Natural killer cell (primary cell): ENCODE results near the gene CCDC71L. TPM values are rescaled to one million over a fixed set of nuclear protein-coding genes. Genes with fewer than 3 reads are reported as not detected.

ENCODE experiments used
- ATAC-seq, 3 donors: fragments of 150-1000 bp in 2 of 3; fragments of 200-7000 bp in 1 of 3; cut with Tn5 transposase; 1 replicate in 1 of 3; 2 replicates in 2 of 3; pipeline ENCODE4 v1.10.0; 2021; ENCODE audit warnings: mild to moderate bottlenecking in 2 of 3, moderate library complexity in 2 of 3
- DNase-seq, 2 donors: peaks; one replicate each; pipeline versions ENCODE4 v3.0.0 to v3.0.0-alpha.2; 2013 to 2021; ENCODE audit warnings: mixed read lengths in 1 of 2
- H3K27ac ChIP-seq: one replicate; pipeline ENCODE4 v1.5.1; 2013; ENCODE audit warnings: mild to moderate bottlenecking, low read length
- H3K27me3 ChIP-seq: one replicate; pipeline ENCODE4 v1.6.1; 2013; ENCODE audit warnings: low read length; ENCODE audit not compliant: control insufficient read depth, insufficient read depth
- H3K36me3 ChIP-seq: one replicate; pipeline ENCODE4 v1.6.1; 2013; ENCODE audit warnings: low read length; ENCODE audit not compliant: control insufficient read depth, insufficient read depth
- H3K4me1 ChIP-seq: one replicate; pipeline ENCODE4 v1.6.1; 2013; ENCODE audit warnings: low read length; ENCODE audit not compliant: control insufficient read depth, insufficient read depth
- H3K4me3 ChIP-seq: one replicate; pipeline ENCODE4 v1.5.1; 2013; ENCODE audit warnings: low read length
- H3K9me3 ChIP-seq: one replicate; pipeline ENCODE4 v1.6.1; 2013; ENCODE audit warnings: low read length; ENCODE audit not compliant: control insufficient read depth, insufficient read depth
- H3K27ac Mint-ChIP-seq, 2 donors: one replicate each; pipeline ENCODE4 v1.8.0; 2022; ENCODE audit warnings: mild to moderate bottlenecking in 2 of 2, mixed read lengths in 2 of 2, moderate library complexity in 1 of 2
- H3K27me3 Mint-ChIP-seq, 2 donors: one replicate each; pipeline ENCODE4 v1.8.0; 2022; ENCODE audit warnings: low read depth in 2 of 2, mixed read lengths in 2 of 2
- H3K36me3 Mint-ChIP-seq: one replicate; pipeline ENCODE4 v1.8.0; 2022; ENCODE audit warnings: mixed read lengths
- H3K4me1 Mint-ChIP-seq, 2 donors: one replicate each; pipeline ENCODE4 v1.8.0; 2022; ENCODE audit warnings: mixed read lengths in 2 of 2
- H3K4me3 Mint-ChIP-seq: one replicate; pipeline ENCODE4 v1.8.0; 2022; ENCODE audit warnings: mild to moderate bottlenecking, moderate library complexity, mixed read lengths
- H3K9me3 Mint-ChIP-seq, 2 donors: one replicate each; pipeline ENCODE4 v1.8.0; 2022; ENCODE audit warnings: mixed read lengths in 2 of 2
- WGBS: methylation state at CpG from one replicate; pipeline ENCODE4 v1.1.7; 2013; ENCODE audit warnings: missing lambda C conversion rate; ENCODE audit not compliant: insufficient coverage; 5-methylcytosine and 5-hydroxymethylcytosine counted together
- intact Hi-C: fragments of 100-400 bp; cut with micrococcal nuclease; formaldehyde crosslinking; loops from one replicate; pipeline ENCODE4 v1.14.2; 2022
- total RNA-seq, 4 donors: library from RNA; stranded (reverse); fragments of 120-200 nt in 1 of 4; gene quantifications; one replicate each; pipeline versions ENCODE4 v1.2.3 to v1.2.4, GENCODE V29; 2013 to 2022
- TF ChIP-seq, protein P1 (sequence below): fragments of 200-600 bp; IDR thresholded peaks from one replicate; pipeline ENCODE4 v1.8.0; 2022; ENCODE audit warnings: antibody characterized with exemption

Gene CCDC71L
- total RNA-seq, 3 donors from 2014 or later (not counting 1 experiment from before 2014, with no cell fraction given), result 13.9 to 26.5 (median 14.1) TPM

DNA sequence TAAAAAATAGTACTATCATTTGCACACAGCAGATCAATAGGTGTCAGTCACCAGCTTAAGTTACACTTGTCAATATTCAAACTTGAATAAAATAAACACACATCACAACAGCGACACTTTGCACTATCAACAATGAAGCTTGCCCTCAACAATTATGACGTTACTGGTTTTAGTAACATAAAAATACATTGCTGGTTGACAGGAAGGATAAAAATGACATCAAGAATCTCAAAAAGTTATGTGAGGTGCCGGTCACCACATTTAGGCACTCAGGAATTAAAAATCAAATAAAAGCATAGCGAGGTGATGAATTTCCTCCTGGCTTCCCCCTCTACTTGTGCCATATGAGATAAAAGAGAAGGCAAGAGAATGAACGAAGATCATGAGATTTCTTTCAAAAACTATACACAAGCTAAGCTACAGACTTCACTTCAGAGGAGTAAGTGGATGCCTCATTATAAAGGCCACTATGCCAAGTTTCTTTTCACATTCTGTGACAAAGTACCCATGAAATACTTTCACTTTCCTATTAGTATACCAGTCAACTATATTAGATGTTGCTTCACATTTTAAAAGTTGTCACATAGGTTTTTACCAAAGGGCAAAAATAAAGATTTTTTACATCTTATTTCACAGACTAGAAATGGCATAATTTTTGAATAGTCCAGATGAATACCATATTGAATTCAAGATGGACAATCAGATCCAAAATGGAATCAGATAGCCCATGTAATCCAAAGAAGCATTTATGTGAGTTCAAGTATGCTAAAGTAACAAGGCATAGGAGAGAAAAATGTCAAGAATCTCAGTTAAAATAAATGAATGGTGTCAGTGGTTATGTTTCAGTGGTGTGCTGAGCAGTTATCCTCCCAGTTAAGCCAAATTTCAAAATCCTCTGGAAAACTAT is 3.6 kb downstream of the CCDC71L start:
- Histone ChIP-seq H3K27ac (no peak overlapping the region), H3K9me3 (no peaks in the 10 kb centered on the region), H3K36me3 (no peaks in the 10 kb centered on the region), H3K27me3 (no peaks in the 10 kb centered on the region), H3K4me1 (peaks cover 15% of the 10 kb centered on the region), H3K4me3 (no peak overlapping the region)
- no peaks in the 10 kb centered on the region for H3K9me3 Mint-ChIP-seq
- intact Hi-C loops, result no loop called here
- H3K4me1 Mint-ChIP-seq, result peaks cover 21 to 23% of the 10 kb centered on the region in 2 donors
- H3K36me3 Mint-ChIP-seq, result no peaks in the 10 kb centered on the region
- peak overlapping the region in 1 of 2 donors; percentile 42 for H3K27ac Mint-ChIP-seq
- peak overlapping the region; percentile 21 for H3K4me3 Mint-ChIP-seq
- H3K27me3 Mint-ChIP-seq, result peaks cover 13 to 24% of the 10 kb centered on the region in 2 donors
- no peak for DNase-seq
- ATAC-seq, result no peak
- TF ChIP-seq, protein P1, sequence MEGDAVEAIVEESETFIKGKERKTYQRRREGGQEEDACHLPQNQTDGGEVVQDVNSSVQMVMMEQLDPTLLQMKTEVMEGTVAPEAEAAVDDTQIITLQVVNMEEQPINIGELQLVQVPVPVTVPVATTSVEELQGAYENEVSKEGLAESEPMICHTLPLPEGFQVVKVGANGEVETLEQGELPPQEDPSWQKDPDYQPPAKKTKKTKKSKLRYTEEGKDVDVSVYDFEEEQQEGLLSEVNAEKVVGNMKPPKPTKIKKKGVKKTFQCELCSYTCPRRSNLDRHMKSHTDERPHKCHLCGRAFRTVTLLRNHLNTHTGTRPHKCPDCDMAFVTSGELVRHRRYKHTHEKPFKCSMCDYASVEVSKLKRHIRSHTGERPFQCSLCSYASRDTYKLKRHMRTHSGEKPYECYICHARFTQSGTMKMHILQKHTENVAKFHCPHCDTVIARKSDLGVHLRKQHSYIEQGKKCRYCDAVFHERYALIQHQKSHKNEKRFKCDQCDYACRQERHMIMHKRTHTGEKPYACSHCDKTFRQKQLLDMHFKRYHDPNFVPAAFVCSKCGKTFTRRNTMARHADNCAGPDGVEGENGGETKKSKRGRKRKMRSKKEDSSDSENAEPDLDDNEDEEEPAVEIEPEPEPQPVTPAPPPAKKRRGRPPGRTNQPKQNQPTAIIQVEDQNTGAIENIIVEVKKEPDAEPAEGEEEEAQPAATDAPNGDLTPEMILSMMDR, result no peak
- WGBS, result 40% methylated on average over 5 of the region's 5 CpGs

DNA sequence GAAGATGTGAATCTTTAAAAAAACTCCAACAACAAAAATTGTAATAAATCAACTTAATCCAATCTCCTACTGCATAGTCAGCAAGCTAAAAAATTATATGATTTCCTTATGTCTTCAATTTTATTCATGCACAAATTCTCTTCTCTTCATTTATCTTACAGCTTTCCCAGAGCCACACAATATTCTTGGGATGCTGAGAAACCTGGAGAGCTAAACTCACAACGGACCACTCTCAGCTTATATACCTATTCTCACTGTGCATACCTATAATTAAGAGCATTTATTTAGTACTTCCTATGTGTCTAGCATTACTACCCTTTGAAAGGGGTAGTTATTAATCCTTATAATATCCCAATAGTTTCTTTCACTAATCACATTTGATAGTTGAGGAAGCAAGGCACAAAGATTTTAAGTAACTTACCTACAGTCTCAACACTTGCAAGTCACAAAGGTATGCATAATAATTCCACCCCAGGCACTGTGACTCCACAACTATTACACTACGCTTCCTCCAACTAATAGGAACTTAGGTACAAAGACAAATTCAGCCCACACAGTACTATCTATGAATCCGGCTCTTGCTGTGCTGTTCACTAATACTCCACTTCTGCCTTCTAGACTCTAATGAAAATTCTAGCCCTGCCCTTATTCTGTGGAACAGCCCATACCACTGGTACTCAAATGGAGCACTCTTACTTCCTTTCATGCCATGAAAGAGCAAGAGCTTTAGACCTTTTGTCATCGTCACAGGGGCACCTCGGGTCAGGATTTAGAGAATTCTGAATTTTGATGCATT is 5.1 kb downstream of the CCDC71L start:
- intact Hi-C loops, result no loop called here
- Mint-ChIP-seq H3K36me3 (no peaks in the 10 kb centered on the region), H3K9me3 (no peaks in the 10 kb centered on the region), H3K27ac (no peak overlapping the region), H3K27me3 (peaks cover 23 to 38% of the 10 kb centered on the region in 2 donors), H3K4me1 (peaks cover 14 to 16% of the 10 kb centered on the region in 2 donors), H3K4me3 (no peak overlapping the region)
- WGBS, result 97% methylated on average over 5 of the region's 5 CpGs
- no peak overlapping the region for H3K4me3 ChIP-seq
- no peaks in the 10 kb centered on the region for H3K27me3 ChIP-seq
- no peaks in the 10 kb centered on the region for H3K36me3 ChIP-seq
- no peak for ATAC-seq
- TF ChIP-seq, protein P1, result no peak
- H3K9me3 ChIP-seq, result no peaks in the 10 kb centered on the region
- DNase-seq, result no peak
- peaks cover 10% of the 10 kb centered on the region for H3K4me1 ChIP-seq
- H3K27ac ChIP-seq, result no peak overlapping the region

DNA sequence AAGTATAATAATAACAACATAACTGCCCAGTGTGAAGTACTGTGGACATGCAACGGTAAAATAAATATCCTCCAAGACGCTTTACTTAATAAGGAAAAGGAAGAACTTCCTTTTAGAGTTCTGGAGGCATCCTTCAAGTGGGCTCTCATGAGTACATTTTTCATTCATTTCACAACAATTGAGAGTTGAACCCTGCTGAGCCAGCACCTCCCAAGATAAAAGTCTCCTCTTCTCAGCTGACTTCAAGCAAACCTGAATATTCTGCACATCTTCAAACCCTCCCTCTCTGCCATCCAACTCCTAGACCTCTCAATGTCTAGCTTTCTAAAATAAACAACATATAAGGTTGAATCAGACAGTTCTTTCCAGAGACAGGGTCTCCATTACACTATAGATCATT is 7.5 kb downstream of the CCDC71L start:
- intact Hi-C loops, result no loop called here
- ATAC-seq (no peak), DNase-seq (no peak)
- Mint-ChIP-seq H3K4me1 (peaks cover 0 to under 1% of the 10 kb centered on the region in 2 donors), H3K9me3 (peaks cover 0 to 2% of the 10 kb centered on the region in 2 donors), H3K27ac (no peak overlapping the region), H3K36me3 (no peaks in the 10 kb centered on the region), H3K27me3 (peaks cover 23 to 45% of the 10 kb centered on the region in 2 donors), H3K4me3 (no peak overlapping the region)
- Histone ChIP-seq H3K4me1 (no peaks in the 10 kb centered on the region), H3K27ac (no peak overlapping the region), H3K36me3 (no peaks in the 10 kb centered on the region), H3K27me3 (no peaks in the 10 kb centered on the region), H3K9me3 (no peaks in the 10 kb centered on the region), H3K4me3 (no peak overlapping the region)
- TF ChIP-seq, protein P1, result no peak
- 90% methylated on average over 2 of the region's 2 CpGs for WGBS
